Left ventricle myocardium inferior (tissue), 1 donor: ENCODE data around the gene ROPN1B. TPM values are rescaled to one million over a fixed set of nuclear protein-coding genes. Genes with fewer than 3 reads are reported as not detected.

ENCODE experiments used
- DNase-seq: peaks from one replicate; pipeline ENCODE4 v3.0.0-alpha.2; 2020
- H3K27ac ChIP-seq: fragments of 200-600 bp; replicated peaks from 2 replicates; pipeline ENCODE4 v1.8.0; 2021
- H3K27me3 ChIP-seq: fragments of 200-600 bp; 2 replicates; pipeline ENCODE4 v1.8.0; 2021; ENCODE audit warnings: low read depth
- H3K36me3 ChIP-seq: fragments of 200-600 bp; 2 replicates; pipeline ENCODE4 v1.8.0; 2021
- H3K4me1 ChIP-seq: fragments of 200-600 bp; 2 replicates; pipeline ENCODE4 v1.8.0; 2021
- H3K4me3 ChIP-seq: fragments of 200-600 bp; 2 replicates; pipeline ENCODE4 v1.8.0; 2021; ENCODE audit warnings: mild to moderate bottlenecking, moderate library complexity
- H3K9me3 ChIP-seq: fragments of 200-600 bp; replicated peaks from 2 replicates; pipeline ENCODE4 v1.8.0; 2021
- CTCF ChIP-seq: fragments of 200-600 bp; IDR thresholded peaks from 2 replicates; pipeline ENCODE4 v1.8.0; 2021; ENCODE audit warnings: antibody characterized with exemption, mild to moderate bottlenecking, borderline replicate concordance
- intact Hi-C: fragments of 100-400 bp; cut with micrococcal nuclease; formaldehyde crosslinking; loops from one replicate; pipeline ENCODE4 v1.11.0; 2022
- total RNA-seq: library from RNA; stranded (reverse); fragmentation: NEBNext Ultra II Directional; extraction: Animal tissue kit (Norgen Biotek cat#: 25700); gene quantifications from one replicate; pipeline ENCODE4 v1.2.1, GENCODE V29; 2021
- donor health status: DM: no; HTN: yes; CAD: no; lungs with severe emphysema.

Gene ROPN1B
- total RNA-seq, 1 donor from 2014 or later = 4.0 TPM

DNA sequence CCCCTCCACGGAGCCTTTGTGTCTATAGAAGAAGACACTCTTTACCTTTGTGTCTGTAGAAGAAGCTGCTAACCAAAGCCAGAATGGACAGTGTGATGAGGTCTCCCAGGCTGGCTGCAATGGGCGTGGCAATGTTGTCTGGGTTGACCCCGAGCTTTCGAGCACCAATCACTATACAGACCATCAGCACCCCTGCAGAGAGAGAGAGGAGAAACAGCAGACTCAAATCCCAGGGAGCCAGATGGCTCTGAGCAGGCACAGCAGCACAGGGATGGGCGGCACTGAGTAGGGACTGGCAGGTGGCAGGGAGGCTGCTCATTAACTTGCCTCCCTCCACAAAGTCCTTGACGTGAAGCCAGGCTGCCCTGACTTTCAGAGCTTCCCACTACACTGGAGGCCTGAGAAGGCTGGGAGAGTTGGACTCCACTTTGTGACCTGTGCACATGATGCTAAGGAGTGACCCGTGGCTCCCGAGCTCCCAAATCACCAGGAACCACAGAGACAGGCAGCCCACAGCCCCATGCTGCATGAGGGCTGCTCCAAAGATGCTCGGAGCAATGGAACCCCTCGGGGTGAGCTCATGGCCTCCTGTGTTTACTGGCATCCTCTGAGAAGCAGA is 53.9 kb downstream of the ROPN1B start:
- Histone ChIP-seq H3K4me3 (no peak overlapping the region), H3K27ac (no peak overlapping the region), H3K27me3 (no peaks in the 10 kb centered on the region), H3K9me3 (peaks cover 5% of the 10 kb centered on the region), H3K4me1 (no peaks in the 10 kb centered on the region), H3K36me3 (peaks cover 39% of the 10 kb centered on the region)
- intact Hi-C loops = no loop called here
- no peak for DNase-seq
- no peak for TF ChIP-seq CTCF

DNA sequence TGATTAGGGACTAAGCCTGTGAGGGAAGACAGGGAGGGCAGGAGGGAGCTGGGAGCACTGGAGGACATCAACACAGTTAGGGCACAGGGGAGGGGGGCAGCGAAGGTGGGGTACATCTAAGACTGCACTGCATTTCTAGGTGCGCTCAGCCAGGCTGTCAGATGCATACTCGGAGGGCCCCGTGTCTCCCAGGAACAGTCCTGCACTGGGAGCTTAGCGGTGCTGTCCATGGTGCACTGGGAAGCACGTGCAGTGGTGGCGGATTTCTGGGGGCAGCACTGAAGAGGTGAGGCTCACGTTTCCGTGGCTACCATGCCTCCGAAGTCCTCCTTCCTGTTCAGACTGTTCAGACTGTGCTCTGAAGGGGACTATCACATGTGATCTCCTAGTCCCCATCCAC is 54.4 kb downstream of the ROPN1B start:
- no peak for TF ChIP-seq CTCF
- Histone ChIP-seq H3K27ac (no peak overlapping the region), H3K36me3 (peaks cover 45% of the 10 kb centered on the region), H3K4me1 (no peaks in the 10 kb centered on the region), H3K4me3 (no peak overlapping the region), H3K9me3 (peaks cover 11% of the 10 kb centered on the region), H3K27me3 (no peaks in the 10 kb centered on the region)
- no peak for DNase-seq
- intact Hi-C loops = no loop called here

GRCh38 chr3:126024049-126024854 is 55.3 kb downstream of the ROPN1B start:
- TF ChIP-seq CTCF = no peak
- Histone ChIP-seq H3K36me3 (peaks cover 54% of the 10 kb centered on the region), H3K9me3 (peaks cover 15% of the 10 kb centered on the region), H3K27me3 (no peaks in the 10 kb centered on the region), H3K27ac (no peak overlapping the region), H3K4me1 (no peaks in the 10 kb centered on the region), H3K4me3 (no peak overlapping the region)
- intact Hi-C loops = no loop called here
- DNase-seq = no peak

- peaks cover 54% of the 10 kb centered on the region for H3K36me3 ChIP-seq
- intact Hi-C loops = no loop called here
- no peak for DNase-seq
Observed at GRCh38 chr3:126025116-126025729, 56.2 kb downstream of the ROPN1B start.

DNA sequence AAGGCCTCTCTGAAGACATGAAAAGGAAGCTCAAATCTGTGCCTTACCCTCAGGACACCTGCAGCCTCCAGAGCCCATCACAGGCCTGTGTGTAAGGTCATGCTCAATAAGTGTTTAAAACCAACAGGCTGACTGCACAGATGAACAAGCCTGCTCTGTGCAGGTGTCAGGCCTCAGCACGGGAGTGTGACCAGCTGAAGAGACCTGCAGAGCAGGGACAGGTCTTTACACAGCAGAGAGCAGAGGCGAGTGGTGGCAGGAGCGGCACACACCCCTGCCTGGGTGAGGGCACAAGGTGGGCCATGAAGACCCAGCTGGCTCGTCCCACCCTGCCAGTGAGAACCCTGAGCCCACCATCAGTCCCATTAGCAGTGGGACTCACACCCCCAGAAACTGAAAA is 56.9 kb downstream of the ROPN1B start:
- intact Hi-C loops = no loop called here
- DNase-seq = no peak
- Histone ChIP-seq H3K4me3 (no peak overlapping the region), H3K27me3 (no peaks in the 10 kb centered on the region), H3K36me3 (peaks cover 54% of the 10 kb centered on the region), H3K9me3 (peaks cover 15% of the 10 kb centered on the region), H3K4me1 (no peaks in the 10 kb centered on the region), H3K27ac (no peak overlapping the region)
- TF ChIP-seq CTCF = no peak

More at GRCh38 chr3:126025116-126025729, 56.2 kb downstream of the ROPN1B start:
- no peak overlapping the region for H3K4me3 ChIP-seq
- no peaks in the 10 kb centered on the region for H3K4me1 ChIP-seq
- H3K9me3 ChIP-seq = peaks cover 15% of the 10 kb centered on the region
- no peak for TF ChIP-seq CTCF
- H3K27me3 ChIP-seq = no peaks in the 10 kb centered on the region
- H3K27ac ChIP-seq = no peak overlapping the region
